GM12892 (cell line): ENCODE results near the gene DRAXIN.

Experiments
- DNase-seq: peaks from one replicate; pipeline ENCODE4 v3.0.0; 2011; ENCODE audit not compliant: insufficient read length
- FAIRE-seq: peaks from 2 replicates; lab custom pipeline; 2011; peaks lifted over from hg19 to GRCh38; lab: Jason Lieb, UNC
- POLR2A ChIP-seq: IDR thresholded peaks from 2 replicates; pipeline ENCODE4 v1.6.1; 2011; ENCODE audit warnings: low read depth, low read length, control low read depth
- POLR2AphosphoS5 ChIP-seq: IDR thresholded peaks from 2 replicates; pipeline ENCODE4 v1.6.1; 2011; ENCODE audit warnings: low read depth, low read length, control low read depth
- TAF1 ChIP-seq: IDR thresholded peaks from 2 replicates; pipeline ENCODE4 v1.6.1; 2011; ENCODE audit warnings: low read depth, mild to moderate bottlenecking, control low read depth, low read length, borderline replicate concordance

The DRAXIN gene

GRCh38 chr1:11725616-11726015, 34.1 kb downstream of the DRAXIN start:
- DNase-seq (no peak), FAIRE-seq (no peak)
- no peak for TF ChIP-seq TAF1

- DNase-seq, result no peak
- no peak for FAIRE-seq
Observed at GRCh38 chr1:11727119-11727518, 35.6 kb downstream of the DRAXIN start.

GRCh38 chr1:11728126-11728806, 36.8 kb downstream of the DRAXIN start:
- TF ChIP-seq TAF1 (no peak), POLR2AphosphoS5 (no peak), POLR2A (no peak)
- no peak for DNase-seq
- FAIRE-seq, result no peak

More at GRCh38 chr1:11727119-11727518, 35.6 kb downstream of the DRAXIN start:
- TF ChIP-seq POLR2AphosphoS5 (no peak), POLR2A (no peak), TAF1 (no peak)

GRCh38 chr1:11729155-11729497, 37.6 kb downstream of the DRAXIN start:
- TF ChIP-seq TAF1 (no peak), POLR2A (no peak), POLR2AphosphoS5 (no peak)
- DNase-seq (no peak), FAIRE-seq (no peak)

GRCh38 chr1:11729498-11730428, 38.3 kb downstream of the DRAXIN start:
- DNase-seq, result no peak

GRCh38 chr1:11730429-11730891, 39.0 kb downstream of the DRAXIN start:
- no peak for DNase-seq
- no peak for FAIRE-seq
- TF ChIP-seq POLR2A (no peak), POLR2AphosphoS5 (no peak), TAF1 (no peak)

More at GRCh38 chr1:11729498-11730428, 38.3 kb downstream of the DRAXIN start:
- peak; percentile 91 for FAIRE-seq
- TF ChIP-seq TAF1, result no peak

GRCh38 chr1:11731691-11732283, 40.3 kb downstream of the DRAXIN start:
- FAIRE-seq (no peak), DNase-seq (no peak)
- TF ChIP-seq POLR2A, result no peak

GRCh38 chr1:11733306-11733705, 41.8 kb downstream of the DRAXIN start:
- DNase-seq (no peak), FAIRE-seq (no peak)
- TF ChIP-seq TAF1 (no peak), POLR2A (no peak), POLR2AphosphoS5 (no peak)

GRCh38 chr1:11735531-11735853, 44.0 kb downstream of the DRAXIN start:
- TF ChIP-seq POLR2A, result no peak
- no peak for TF ChIP-seq TAF1
- DNase-seq, result no peak
- FAIRE-seq, result no peak

- DNase-seq, result peak; percentile 87
- TF ChIP-seq POLR2AphosphoS5, result no peak
- no peak for TF ChIP-seq TAF1
- no peak for TF ChIP-seq POLR2A
- peak; percentile 84 for FAIRE-seq
Observed at GRCh38 chr1:11735854-11736745, 44.6 kb downstream of the DRAXIN start, which contains the start of gene AGTRAP. Gene AGTRAP (plus strand): TSS chr1:11736136. CDS start chr1:11736209, 73 bp downstream.
